Kasumi-1 (cell line): ENCODE data around the gene RPS6KA3.
"Not testable (repeated sequence)": the region's sequence is repeated elsewhere in the genome, so short reads cannot be mapped to it uniquely, and the experiment has no call there.

Experiments
- DNase-seq, 2 experiments: peaks; one replicate each; lab custom pipeline; 2025; lab: John Stamatoyannopoulos, UW

The RPS6KA3 gene

DNA sequence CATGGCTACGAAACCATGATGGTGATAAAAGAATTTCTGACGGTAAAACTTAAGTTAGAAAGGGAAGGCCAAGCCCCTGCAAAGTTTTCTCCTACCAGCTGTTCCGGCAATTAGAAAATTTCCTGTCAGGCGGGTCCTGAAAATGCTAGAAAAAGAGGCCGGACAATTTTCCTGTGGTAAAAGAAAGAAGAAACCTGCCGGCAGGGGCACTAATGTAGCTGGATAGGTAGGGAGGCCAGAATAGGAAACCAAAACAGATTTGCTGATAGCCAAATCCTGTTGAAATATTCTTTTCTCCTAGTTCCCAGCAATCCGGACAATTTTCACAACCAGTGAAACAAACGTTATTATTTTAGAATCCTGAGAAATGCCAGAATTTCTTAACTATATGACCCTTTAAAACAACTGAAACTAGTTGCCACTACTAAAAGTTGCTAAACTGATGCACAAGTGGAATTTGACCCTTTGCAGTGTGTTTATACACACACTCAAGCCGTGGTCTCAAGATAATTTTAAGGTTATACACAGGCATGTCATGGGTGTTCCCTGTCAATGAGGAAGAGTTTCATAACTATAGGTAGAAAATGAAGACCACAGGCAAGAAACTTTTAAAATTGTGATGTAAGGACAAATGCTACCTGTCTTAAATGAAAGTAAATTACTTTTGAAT is 47.7 kb downstream of the RPS6KA3 start:
- DNase-seq = no peak

DNA sequence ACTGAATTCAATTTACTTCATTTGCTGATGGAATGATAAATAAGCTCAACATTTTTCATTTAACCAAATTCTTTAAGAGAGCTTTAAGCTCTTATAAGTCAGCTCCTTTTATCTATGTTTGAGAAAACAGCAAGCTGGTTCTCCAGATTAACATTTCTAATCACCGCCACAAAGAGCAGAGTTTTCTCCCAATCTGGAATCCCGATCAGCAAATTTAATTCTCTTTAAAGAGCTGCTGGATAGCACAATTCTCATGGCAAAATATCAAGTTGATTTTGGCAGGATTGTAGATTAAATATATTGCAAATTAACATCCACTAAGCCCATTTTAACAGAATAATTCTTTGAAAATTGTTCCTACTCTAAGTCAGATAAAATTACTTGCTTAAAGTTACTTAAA is 48.8 kb downstream of the RPS6KA3 start:
- no peak for DNase-seq

DNA sequence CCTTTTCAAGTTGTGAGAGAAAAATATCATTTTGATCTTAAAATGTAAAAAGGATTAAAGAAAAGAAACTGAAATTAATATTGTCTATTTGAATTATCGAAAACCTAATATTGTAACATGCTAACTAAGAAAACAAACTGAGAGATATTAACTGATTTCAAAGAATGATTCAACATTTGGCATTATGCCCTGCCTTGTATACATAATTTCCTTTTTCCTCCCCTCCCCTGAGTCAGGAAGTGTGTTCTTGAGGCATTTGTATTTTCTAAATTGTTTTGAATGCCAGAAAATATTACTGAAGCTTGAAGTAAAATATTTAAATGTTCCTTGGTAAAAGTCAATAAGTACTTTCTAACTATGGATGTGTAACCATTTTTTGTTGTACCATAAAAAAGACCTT is 49.4 kb downstream of the RPS6KA3 start:
- DNase-seq = peak; percentile 10 to 33

DNA sequence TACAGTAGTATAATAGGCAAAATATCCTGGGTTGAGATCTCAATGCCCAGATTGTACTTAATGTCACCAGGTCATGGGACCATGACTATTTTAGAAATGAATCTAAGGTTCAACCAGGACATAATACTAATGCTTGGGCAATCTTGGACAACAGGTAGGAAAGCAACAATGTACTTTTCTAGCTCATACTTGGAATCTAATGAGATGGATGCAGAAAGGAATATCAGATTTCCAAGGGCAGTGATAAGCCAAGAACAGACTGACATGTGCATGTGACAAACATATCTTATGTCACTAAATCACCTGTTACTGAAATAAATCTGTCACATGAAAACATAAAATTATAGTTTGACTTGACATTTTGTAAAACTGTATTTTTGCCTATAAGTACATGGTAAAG is 51.1 kb downstream of the RPS6KA3 start:
- no peak for DNase-seq

DNA sequence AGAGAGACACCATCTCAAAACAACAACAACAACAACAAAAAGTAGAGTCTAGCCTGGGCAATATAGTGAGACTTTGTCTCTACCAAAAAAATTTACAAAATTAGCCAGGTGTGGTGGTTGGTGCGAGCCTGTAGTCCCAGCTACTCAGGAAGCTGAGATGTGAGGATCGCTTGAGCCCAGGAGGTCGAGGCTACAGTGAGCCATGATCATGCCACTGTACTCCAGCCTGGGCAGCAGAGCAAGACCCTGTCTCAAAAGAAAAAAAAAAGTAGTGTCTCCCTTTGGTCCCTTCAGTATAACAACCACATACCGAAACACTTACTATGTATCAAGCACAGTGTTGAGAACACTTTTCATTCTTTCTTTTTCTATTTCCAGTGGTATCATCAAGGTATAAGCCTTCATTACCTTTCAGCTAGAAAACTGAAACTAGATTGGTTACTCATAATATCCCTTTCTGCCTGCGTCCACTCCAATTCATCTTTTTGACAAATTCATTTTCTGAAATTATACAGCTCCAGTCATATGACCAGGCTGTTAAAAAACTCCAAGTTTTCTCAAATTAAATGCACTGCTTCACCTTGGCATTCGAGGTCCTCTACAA is 54.1 kb downstream of the RPS6KA3 start:
- DNase-seq = no peak

DNA sequence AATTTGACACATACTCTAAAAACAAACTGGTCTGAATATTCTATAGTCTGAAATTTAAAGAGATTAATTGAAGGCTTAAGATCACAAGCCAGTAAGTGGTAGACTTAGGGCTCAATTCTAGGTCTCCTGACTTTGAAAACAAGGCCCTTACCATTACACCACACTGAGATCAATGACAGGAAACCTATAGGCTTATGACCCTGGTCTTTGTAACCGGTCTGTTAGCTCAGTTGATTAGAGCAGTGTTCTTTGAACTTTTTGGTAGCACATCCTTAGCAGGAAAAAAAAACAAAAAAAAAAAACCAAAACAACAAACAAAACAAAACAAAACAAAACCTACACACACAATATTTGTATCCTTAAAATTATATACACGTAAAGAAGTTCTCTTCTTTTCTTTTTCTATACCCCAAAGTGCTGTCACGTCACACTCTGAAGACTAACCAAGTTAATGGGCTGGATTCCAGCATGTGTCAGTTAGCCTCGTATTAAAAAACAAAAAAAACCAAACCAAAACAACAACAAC is 55.4 kb downstream of the RPS6KA3 start:
- DNase-seq = no peak

DNA sequence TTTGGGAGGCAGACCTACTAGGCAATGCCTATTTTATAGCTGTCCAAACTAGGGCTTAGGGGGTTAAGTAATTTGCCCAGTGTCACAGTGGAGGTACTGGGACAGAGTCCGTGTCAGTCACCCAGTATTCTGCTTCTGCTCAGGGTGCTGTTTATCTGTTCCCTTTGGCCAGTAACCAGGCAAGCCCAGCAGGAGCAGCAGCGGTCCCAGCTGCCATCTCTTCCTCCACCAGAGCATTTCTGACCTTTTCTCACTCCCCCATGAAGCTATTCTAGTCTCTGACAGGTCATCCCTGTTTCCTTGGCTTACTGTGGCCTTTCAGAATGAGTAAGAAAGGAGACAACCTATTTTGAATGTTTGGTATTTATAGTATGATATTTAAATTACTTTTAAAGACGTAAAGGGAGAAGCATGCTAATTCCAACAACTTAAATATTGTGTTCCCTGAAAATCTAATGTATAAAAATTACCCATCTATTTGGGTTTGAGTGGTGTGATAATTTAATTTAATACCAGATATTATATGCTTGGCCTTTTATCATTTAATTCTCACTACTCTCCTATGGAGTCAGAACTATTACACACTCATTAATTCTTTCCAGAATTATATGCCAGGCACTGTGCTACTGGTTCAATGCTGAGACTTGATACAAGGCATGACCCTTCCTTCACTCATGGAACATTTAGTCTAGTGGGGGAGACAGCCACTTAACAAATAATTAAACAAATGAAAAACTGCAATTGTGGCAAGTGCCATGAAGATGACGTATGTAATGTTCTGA is 60.6 kb downstream of the RPS6KA3 start:
- no peak for DNase-seq

DNA sequence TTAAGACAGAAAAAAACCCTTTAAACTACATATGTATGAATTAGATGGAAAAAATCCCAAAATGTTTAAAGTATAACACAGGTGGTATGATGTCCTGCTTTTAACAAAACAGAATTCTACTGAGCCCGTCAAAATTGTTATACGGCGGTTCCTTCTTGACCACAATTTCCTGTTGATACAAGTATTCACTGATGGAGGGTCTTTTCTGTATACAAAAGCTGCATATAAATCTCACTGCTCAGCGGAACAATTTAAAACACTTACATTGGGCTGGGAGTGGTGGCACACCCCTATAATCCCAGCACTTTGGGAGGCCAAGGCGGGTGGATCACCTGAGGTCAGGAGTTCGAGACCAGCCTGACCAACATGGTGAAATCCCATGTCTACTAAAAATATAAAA is 62.4 kb downstream of the RPS6KA3 start:
- DNase-seq = no peak

DNA sequence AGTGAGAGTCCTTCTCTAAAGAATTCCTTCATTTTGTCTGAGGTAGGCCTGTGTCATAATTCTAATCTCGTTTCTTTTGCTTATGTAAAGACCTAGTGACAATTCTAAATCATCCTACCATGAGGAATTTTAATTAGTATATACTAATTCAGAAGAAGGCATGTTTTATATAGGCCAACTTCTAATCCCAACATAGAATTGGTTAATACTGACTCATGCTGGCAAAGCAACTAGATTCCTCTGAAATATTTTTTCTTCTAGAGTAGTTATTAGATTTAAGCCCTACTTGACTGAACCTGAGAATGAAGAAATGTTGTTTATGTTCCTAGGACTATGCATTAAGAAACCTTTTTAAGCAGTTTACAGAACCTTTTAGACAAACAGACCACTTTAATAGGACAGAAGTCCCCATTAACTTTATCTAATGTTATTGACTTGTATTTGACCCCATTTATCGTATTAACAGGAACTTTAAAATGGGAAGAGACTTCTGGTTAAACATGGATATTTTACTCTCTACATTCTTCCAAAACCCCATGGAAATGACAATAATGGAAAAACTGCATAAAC is 69.0 kb downstream of the RPS6KA3 start:
- no peak for DNase-seq

DNA sequence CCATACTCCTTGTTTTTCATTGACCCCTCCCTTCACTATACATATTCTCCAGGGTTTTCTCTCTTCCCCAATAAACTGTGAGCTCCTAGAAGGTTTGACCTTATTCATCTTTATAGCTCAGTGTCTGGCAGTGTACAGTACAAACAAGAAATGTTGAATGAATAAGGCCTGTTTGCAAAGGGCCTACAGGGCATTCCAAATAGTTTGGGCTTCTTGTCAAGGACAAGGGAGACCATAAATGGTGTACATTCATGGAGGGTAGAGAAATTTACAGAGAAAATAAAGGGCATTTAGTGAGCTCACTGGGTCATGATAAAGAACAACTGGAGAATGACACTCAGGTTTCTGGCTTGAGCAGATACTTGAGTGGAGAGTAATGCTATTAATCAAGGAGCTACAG is 77.5 kb downstream of the RPS6KA3 start:
- no peak for DNase-seq

DNA sequence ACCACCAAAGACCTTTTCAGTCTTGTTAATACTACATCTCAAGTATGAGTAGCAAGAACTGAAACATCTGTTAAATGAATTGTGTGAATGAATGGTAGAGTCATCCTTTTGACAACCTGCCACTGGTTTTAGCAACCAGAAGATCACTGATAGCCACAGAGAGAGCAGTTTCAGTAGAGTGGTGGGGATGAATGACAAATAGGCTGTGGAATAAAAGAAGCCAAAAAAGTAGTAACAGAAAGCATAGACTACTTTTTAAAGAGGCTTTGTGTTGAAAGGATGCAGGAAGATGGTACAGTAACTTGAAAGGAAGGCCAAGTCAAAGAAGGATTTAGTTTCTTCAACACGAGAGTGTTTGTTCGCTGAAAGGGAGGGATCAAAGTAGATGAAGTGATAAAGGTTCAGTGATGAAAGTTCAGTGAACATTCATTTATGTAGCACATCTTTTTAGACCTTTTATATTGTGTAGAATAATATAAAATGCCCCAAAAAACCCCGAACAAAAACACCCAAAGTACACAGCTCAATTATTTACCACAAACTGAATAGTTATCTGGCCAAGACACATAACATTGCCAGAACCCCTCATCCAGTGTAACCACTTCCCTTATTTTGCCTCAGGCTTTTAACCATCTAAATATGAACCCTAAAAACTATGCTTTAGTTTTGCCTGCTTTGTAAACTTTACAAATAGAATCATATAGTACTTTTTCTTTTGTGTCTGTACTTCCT is 84.9 kb downstream of the RPS6KA3 start:
- peak; percentile 6 to 45 for DNase-seq

DNA sequence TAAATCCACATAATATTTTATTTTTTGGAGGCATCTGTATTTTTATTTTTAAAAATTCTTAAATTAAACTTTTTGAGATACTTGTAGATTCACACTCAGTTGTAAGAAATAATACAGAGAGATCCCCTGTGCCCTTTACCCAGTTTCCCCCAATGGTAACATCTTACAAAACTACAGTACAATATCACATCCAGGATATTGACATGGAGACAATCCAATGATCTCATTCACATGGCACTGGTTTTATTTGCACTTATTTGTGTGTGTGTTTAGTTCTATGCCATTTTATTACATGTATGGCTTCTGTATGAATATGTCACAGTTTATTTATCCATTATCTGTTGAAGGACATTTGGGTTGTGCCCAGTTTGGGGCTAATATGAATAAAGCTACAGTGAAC is 89.6 kb downstream of the RPS6KA3 start:
- DNase-seq = no peak

DNA sequence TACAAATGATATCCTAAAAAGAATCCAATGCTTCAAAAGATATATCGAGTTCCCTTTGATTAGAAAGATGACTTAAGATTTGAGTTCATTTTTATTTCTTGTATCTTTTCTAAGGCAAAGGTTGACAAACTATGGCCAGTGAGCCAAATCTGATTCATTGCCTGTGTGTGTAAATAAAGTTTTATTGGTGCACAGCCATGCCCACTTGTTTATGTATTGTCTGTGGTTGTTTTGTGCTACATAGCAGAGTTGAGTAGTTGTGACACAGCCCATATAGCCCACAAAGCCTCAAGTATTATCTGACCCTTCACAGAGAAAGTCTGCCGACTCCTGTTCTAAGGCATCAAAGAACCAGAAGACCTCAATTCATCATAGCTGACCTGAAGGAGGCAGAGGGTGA is 92.9 kb downstream of the RPS6KA3 start:
- DNase-seq = no peak

DNA sequence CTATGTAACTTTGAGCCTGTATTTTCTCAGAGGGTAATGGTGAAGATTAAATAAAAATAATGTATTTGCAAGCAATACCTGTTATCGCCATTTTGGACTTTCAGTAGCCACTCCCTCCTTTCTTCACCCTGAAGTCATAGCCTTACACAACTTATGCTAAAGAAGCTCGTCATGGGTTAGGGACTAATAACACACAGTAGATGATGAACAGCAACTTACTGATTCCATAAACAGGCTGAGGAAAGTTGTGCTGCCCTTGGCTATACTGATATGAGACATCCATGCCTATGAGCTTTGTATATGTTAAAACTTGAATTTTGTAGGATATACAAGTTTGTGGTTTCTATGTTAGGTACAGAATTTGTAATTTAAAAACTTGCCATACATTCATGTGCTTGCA is 93.4 kb downstream of the RPS6KA3 start:
- no peak for DNase-seq

DNA sequence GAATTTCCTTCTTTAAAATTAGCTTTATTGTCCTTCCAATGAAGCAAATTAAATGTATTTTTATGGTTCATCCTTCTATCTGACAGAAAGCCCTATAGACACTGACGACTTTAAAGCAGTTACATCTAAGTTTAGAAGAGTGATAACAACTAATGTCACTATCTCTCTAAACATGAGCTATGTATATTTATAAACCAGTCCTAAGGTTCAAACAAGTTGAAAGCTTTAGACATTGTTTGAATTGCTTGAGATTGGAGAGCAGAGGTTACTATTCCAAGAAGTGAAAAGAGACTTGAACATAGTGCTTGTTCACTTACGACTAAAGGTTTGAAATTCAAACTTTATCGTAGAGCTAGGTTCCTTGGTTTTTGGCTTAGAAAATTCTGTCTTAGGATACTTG is 94.8 kb downstream of the RPS6KA3 start:
- no peak for DNase-seq

DNA sequence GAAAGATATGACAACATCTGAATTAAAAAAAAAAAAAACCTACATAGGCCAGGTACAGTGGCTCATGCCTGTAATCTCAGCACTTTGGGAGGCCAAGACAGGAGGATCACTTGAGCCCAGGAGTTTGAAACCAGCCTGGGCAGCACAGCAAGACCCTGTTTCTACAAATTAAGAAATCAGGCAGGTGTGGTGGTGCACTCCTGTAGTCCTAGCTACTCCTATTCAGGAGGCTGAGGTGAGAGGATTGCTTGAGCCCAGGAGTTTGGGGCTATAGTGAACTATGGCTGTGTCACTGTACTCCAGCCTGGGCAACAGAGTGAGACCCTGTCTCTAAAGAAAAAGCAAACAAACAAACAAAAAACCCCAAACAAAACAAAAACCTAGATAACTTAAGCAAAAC is 104.2 kb downstream of the RPS6KA3 start:
- DNase-seq = not testable (repeated sequence)

DNA sequence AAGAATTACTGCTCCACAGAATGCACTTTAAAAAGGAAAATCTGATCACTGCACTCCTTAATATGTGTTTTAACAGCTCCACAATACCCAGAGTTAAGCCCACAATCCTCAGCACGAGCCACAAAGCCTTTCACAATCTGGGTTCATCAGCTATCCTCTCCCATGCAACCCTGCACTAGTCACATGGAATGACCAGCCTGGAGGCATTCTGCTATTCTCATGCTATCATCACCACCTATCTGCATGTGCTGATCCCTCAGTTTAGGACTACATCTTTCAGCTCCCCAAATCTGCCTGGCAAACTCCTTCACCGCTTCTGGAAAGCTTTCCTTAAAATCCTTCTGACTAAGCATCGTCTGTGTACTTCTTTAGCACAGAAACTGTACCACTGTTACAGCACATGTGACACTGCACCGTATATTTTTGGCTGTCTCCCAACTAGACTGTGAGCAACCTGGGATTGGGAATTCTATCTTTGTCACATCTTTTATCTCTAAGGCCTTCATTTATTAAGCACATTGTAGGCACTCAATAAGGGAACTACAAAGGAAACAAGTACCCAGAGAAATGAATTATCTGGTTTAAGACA is 106.8 kb downstream of the RPS6KA3 start:
- DNase-seq = no peak

DNA sequence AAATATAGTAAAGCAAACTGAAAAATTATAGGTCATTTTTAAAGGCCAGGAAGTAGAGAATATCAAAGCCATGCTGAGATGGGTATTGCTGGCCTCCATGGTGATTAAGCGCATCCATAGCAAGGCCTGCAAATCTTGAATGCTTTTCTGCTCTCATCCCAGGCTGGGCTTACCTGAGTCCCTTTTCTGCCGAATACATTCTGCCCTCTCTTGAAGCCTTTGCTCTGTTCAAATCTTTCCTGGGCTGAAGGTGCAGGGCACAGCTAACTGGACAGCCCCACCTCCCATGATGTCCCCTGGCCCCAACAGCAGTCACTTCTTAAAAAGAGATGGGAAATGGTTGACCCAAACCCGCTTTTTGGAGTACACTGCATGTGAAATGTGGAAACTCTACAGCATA is 115.0 kb downstream of the RPS6KA3 start:
- no peak for DNase-seq

DNA sequence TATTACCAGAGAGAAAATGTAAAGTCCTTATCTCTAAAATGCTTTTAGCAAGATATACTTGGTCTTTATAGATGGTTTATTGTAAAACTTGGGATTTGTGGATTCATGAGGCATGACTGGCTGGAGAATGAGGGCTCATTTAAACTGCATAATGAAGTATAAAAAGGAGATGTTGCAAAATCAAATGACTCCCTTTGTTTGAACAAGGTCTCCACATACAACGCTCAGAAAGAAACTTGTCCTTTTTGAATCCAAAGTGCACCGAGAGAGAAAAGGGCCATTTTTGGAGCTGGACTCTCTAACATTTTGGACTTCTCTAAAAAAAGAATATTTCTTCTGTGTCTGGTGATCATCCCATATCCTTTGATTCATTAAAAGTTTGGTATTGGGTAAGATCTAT is 117.4 kb downstream of the RPS6KA3 start:
- no peak for DNase-seq

DNA sequence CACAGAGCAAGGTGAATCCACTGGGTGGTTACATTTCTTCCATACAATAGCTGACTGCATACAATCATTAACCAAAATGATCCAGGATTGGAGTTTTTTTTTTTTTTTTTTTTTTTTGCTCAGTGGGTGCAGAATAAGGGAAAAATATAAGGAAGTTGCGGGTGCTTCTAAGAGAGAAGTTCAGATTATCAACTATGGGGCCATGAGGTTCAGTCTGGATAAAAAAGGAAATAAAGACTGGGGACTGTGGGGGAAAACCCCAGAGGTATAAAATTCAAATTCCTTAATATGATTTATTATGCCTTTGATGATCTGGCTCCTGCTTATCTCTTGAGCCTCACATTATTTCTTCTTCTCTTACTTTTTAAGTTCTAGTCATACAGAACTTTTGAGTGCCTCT is 119.1 kb downstream of the RPS6KA3 start:
- DNase-seq = peak; percentile 6 to 14

DNA sequence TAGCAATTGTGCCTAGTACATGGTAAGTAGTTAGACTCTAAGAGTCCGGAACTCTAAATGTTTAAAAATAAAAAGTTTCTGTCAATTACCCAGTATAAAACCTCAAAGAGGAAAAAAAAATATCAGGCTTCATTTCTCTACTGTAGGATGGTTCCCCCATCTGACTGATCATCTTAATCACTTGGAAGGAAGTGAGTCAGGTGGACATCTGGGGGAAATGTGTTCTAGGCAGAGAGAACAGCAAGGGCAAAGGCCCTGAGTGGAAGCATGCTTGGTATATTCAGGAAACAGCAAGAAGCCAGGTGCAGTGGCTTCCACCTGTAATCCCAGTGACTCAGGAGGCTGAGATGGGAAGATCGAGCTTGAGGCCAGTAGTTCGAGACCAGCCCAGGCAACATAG is 122.2 kb downstream of the RPS6KA3 start:
- peak in 1 of 2 experiments; percentile 4 for DNase-seq

DNA sequence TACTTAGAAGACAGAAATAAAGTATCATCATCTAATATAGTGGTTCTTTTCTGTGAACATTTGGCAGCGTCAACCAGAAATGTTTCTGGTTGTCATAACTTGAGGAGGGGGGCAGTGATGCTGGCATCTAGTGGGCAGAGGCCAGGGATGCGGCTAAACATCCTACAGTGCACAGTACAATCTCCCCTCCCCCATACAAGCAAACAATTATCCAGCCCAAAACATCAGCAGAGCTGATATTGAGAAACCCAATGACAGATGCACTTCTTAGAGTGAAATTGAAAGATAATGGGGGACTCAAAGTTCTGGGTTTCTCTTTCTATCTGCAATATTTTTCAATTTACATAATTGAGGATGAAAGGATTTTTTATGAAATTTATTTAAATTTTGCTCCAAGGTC is 123.1 kb downstream of the RPS6KA3 start:
- DNase-seq = no peak
